PC-3 (cell line): ENCODE measurements around the gene PEPD. TPM values are rescaled to one million over a fixed set of nuclear protein-coding genes. Genes with fewer than 3 reads are reported as not detected.

ENCODE experiments used
- ATAC-seq: fragments of 200-7000 bp; cut with Tn5 transposase; 2 replicates; pipeline ENCODE4 v1.9.1; 2020; ENCODE audit warnings: mild to moderate bottlenecking, moderate library complexity
- BruUV-seq: library from RNA; stranded (reverse); fragments of 400-500 nt; replicated peaks from 2 replicates; lab custom pipeline; 2021; lab: Mats Ljungman, UMichigan
- CTCF ChIA-PET: fragments of 300-600 bp; sonication (Branson Sonifier 250); formaldehyde crosslinking; loops from one replicate; lab custom pipeline; 2022; ENCODE audit warnings: antibody characterized with exemption; lab: Charles Lee
- POLR2A ChIA-PET: fragments of 300-600 bp; sonication (Branson Sonifier 250); formaldehyde crosslinking; loops from one replicate; lab custom pipeline; 2022; ENCODE audit warnings: antibody characterized with exemption; ENCODE audit not compliant: unreplicated experiment; lab: Charles Lee
- DNase-seq: peaks from one replicate; pipeline ENCODE4 v3.0.0-alpha.2; 2015
- H2AFZ ChIP-seq: fragments of 300-600 bp; sonication (generic); 2 replicates; pipeline ENCODE4 v1.6.0; 2016; ENCODE audit warnings: antibody characterized with exemption, low read length
- H3F3A ChIP-seq: fragments of 300-600 bp; sonication (generic); one replicate; pipeline ENCODE4 v1.6.0; 2017; ENCODE audit warnings: antibody characterized with exemption, low read length, control low read depth, mild to moderate bottlenecking; ENCODE audit not compliant: unreplicated experiment
- H3K27ac ChIP-seq: fragments of 300-600 bp; sonication (generic); 2 replicates; pipeline ENCODE4 v1.5.1; 2016; ENCODE audit warnings: mild to moderate bottlenecking, low read length
- H3K27me3 ChIP-seq: fragments of 300-600 bp; sonication (generic); 2 replicates; pipeline ENCODE4 v1.6.1; 2016; ENCODE audit warnings: low read length, mixed read lengths
- H3K36me3 ChIP-seq: fragments of 300-600 bp; sonication (generic); 2 replicates; pipeline ENCODE4 v1.6.1; 2016; ENCODE audit warnings: low read depth, mixed run types, low read length, mixed read lengths
- H3K4me1 ChIP-seq: fragments of 300-600 bp; sonication (generic); 2 replicates; pipeline ENCODE4 v1.5.1; 2016; ENCODE audit warnings: low read length; ENCODE audit not compliant: insufficient read depth
- H3K4me2 ChIP-seq: fragments of 300-600 bp; sonication (generic); 2 replicates; pipeline ENCODE4 v1.6.0; 2016; ENCODE audit warnings: low read length
- H3K4me3 ChIP-seq: fragments of 300-600 bp; sonication (generic); 2 replicates; pipeline ENCODE4 v1.5.1; 2016; ENCODE audit warnings: mild to moderate bottlenecking, low read length, mixed read lengths
- H3K79me2 ChIP-seq: fragments of 300-600 bp; sonication (generic); 2 replicates; pipeline ENCODE4 v1.6.1; 2017; ENCODE audit warnings: low read length, mixed read lengths
- H3K9ac ChIP-seq: fragments of 300-600 bp; sonication (generic); 2 replicates; pipeline ENCODE4 v1.6.0; 2016; ENCODE audit warnings: mild to moderate bottlenecking, low read length
- H3K9me2 ChIP-seq: fragments of 300-600 bp; sonication (generic); replicated peaks from 2 replicates; pipeline ENCODE4 v1.6.1; 2016; ENCODE audit warnings: mixed run types, low read length, mixed read lengths
- H3K9me3 ChIP-seq: fragments of 300-600 bp; sonication (generic); 2 replicates; pipeline ENCODE4 v1.6.1; 2016; ENCODE audit warnings: low read length, mixed read lengths
- H4K20me1 ChIP-seq: fragments of 300-600 bp; sonication (generic); 2 replicates; pipeline ENCODE4 v1.6.1; 2016; ENCODE audit warnings: low read length, mixed read lengths
- CTCF ChIP-seq: fragments of 300-600 bp; sonication (generic); conservative IDR thresholded peaks from 2 replicates; pipeline ENCODE4 v1.5.1; 2017; ENCODE audit warnings: antibody characterized with exemption, low read depth, mild to moderate bottlenecking, low read length
- EZH2 ChIP-seq: fragments of 300-600 bp; sonication (generic); IDR thresholded peaks from one replicate; pipeline ENCODE4 v1.6.1; 2017; ENCODE audit warnings: antibody characterized with exemption, mild to moderate bottlenecking, low read length; ENCODE audit not compliant: unreplicated experiment
- EZH2phosphoT487 ChIP-seq: fragments of 300-600 bp; sonication (generic); IDR thresholded peaks from 2 replicates; pipeline ENCODE4 v1.6.1; 2018; ENCODE audit warnings: mild to moderate bottlenecking, antibody characterized with exemption, low read length, borderline replicate concordance
- intact Hi-C: fragments of 100-400 bp; cut with micrococcal nuclease; formaldehyde crosslinking; loops from 2 replicates; pipeline ENCODE4 v1.9.0; 2023
- total RNA-seq: library from RNA; depleted of rRNA; stranded (reverse); fragments of >200 nt; gene quantifications from 2 replicates; pipeline ENCODE4 v1.2.3, GENCODE V29; 2014

The PEPD gene
- total RNA-seq, 1 experiment from 2014 or later = 53.4 TPM

- intact Hi-C loops = no loop called here
- POLR2A ChIA-PET = no interaction called here
- CTCF ChIA-PET = no interaction called here
Observed at GRCh38 chr19:33453265-33453664, 68.3 kb downstream of the PEPD start.

GRCh38 chr19:33450689-33451088 is 70.9 kb downstream of the PEPD start:
- no peak for ATAC-seq

More at GRCh38 chr19:33453265-33453664, 68.3 kb downstream of the PEPD start:
- ATAC-seq (no peak), DNase-seq (no peak)
- Histone ChIP-seq H3K9ac (no peak overlapping the region), H3K4me2 (no peak overlapping the region), H2AFZ (no peak overlapping the region), H3K9me2 (no peaks in the 10 kb centered on the region), H3K27me3 (no peaks in the 10 kb centered on the region), H3F3A (no peaks in the 10 kb centered on the region), H3K36me3 (no peaks in the 10 kb centered on the region), H3K4me1 (no peaks in the 10 kb centered on the region), H3K79me2 (no peaks in the 10 kb centered on the region), H3K27ac (no peak overlapping the region), H3K4me3 (no peak overlapping the region), H3K9me3 (no peaks in the 10 kb centered on the region), H4K20me1 (no peaks in the 10 kb centered on the region)
- no TSS peak for BruUV-seq
- TF ChIP-seq EZH2phosphoT487 (no peak), EZH2 (no peak), CTCF (no peak)

More at GRCh38 chr19:33450689-33451088, 70.9 kb downstream of the PEPD start:
- no peaks in the 10 kb centered on the region for H3K27me3 ChIP-seq
- H3K9me3 ChIP-seq = no peaks in the 10 kb centered on the region
- no peaks in the 10 kb centered on the region for H3K4me1 ChIP-seq
- no peaks in the 10 kb centered on the region for H3K79me2 ChIP-seq
- no peak for DNase-seq
- ChIA-PET CTCF (no interaction called here), POLR2A (no interaction called here)
- TF ChIP-seq CTCF = no peak
- no peak for TF ChIP-seq EZH2phosphoT487
- no peak for TF ChIP-seq EZH2
- intact Hi-C loops = no loop called here
- H3F3A ChIP-seq = no peaks in the 10 kb centered on the region
- BruUV-seq = no TSS peak
- H4K20me1 ChIP-seq = no peaks in the 10 kb centered on the region
- no peaks in the 10 kb centered on the region for H3K36me3 ChIP-seq
- no peak overlapping the region for H2AFZ ChIP-seq
- no peak overlapping the region for H3K9ac ChIP-seq
- H3K9me2 ChIP-seq = no peaks in the 10 kb centered on the region
- no peak overlapping the region for H3K27ac ChIP-seq
- H3K4me3 ChIP-seq = no peak overlapping the region
- H3K4me2 ChIP-seq = no peak overlapping the region
